ENCODE results near the gene NARF. TPM values are rescaled to one million over a fixed set of nuclear protein-coding genes. Genes with fewer than 3 reads are reported as not detected.

The NARF gene
- total RNA-seq, 1 donor from 2014 or later: 69.2 TPM

DNA sequence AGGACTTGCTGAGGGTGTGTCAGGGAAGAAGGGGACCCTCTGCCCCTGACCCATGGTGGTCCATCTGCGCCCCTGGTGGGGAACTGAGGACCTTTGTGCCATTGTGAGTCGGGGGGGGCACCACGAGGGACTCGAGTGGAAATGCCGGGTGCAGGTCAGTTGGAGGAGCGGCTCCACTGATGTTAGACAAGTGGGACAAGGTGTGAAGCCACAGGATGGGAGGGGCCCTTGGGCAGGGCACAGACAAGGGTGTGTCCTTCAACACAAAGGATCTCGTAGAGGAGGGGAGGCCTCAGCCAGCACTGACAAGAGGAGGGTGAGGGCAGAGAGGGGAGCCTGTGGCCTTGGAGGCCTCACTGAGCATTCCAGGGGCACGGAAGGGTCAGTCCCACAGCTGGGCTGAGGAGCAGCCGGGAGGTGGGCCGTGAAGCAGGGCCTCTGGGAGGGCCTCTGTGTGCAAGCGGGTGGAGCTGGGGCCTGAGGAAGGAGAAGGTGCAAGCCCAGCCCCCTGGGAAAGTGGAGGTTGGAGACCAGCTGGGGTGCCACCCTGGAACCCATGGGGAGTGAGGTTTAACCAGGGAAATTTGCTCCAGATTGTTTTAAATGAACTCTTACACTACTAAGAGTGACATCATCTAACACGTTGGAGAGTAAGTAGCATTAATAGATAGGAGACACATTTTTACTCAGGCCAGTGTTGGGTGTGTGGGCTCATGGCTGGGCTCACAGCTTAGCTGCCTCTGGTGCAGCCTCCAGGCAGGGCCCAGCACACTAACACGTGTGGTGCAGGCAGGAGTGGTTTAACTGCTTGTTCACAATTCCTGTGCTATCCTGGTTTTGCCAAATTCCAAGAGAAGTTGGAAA, 27.9 kb downstream of the NARF start:
- peaks cover 42% of the 10 kb centered on the region for H3K4me1 ChIP-seq
- peak overlapping the region; percentile 18 for H3K27ac ChIP-seq (replicated peaks)
- no peaks in the 10 kb centered on the region for H3K9me3 ChIP-seq (replicated peaks)
- intact Hi-C loops (cut with micrococcal nuclease): no loop called here
- no peaks in the 10 kb centered on the region for H3K27me3 ChIP-seq (ENCODE audit: low read depth)
- TF ChIP-seq, protein P1, sequence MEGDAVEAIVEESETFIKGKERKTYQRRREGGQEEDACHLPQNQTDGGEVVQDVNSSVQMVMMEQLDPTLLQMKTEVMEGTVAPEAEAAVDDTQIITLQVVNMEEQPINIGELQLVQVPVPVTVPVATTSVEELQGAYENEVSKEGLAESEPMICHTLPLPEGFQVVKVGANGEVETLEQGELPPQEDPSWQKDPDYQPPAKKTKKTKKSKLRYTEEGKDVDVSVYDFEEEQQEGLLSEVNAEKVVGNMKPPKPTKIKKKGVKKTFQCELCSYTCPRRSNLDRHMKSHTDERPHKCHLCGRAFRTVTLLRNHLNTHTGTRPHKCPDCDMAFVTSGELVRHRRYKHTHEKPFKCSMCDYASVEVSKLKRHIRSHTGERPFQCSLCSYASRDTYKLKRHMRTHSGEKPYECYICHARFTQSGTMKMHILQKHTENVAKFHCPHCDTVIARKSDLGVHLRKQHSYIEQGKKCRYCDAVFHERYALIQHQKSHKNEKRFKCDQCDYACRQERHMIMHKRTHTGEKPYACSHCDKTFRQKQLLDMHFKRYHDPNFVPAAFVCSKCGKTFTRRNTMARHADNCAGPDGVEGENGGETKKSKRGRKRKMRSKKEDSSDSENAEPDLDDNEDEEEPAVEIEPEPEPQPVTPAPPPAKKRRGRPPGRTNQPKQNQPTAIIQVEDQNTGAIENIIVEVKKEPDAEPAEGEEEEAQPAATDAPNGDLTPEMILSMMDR (IDR thresholded peaks at IDR 0.05; ENCODE audit: borderline replicate concordance): no peak
- no peak overlapping the region for H3K4me3 ChIP-seq
- no peak for DNase-seq
- peaks cover 73% of the 10 kb centered on the region for H3K36me3 ChIP-seq

DNA sequence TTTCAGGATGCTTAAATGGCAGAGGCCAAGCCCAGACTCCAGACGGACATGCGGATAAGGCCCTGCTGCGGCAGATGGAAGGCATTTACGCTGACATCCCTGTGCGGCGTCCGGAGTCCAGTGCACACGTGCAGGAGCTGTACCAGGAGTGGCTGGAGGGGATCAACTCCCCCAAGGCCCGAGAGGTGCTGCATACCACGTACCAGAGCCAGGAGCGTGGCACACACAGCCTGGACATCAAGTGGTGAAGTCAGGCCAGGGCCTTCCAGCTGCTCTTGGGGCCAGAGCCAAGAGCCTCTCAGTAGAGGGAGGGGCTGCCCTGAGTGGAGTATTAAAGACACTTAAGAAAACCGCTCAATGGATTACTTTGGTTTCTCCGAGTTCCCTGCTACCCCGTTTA, 29.4 kb downstream of the NARF start:
- Histone ChIP-seq H3K4me1 (peaks cover 42% of the 10 kb centered on the region), H3K27me3 (ENCODE audit: low read depth) (no peaks in the 10 kb centered on the region), H3K9me3 (replicated peaks) (no peaks in the 10 kb centered on the region), H3K4me3 (no peak overlapping the region), H3K36me3 (peaks cover 59% of the 10 kb centered on the region), H3K27ac (replicated peaks) (peak overlapping the region; percentile 90)
- DNase-seq: peak; percentile 38
- intact Hi-C loops (cut with micrococcal nuclease): no loop called here
- TF ChIP-seq, protein P1 (IDR thresholded peaks at IDR 0.05; ENCODE audit: borderline replicate concordance): no peak

DNA sequence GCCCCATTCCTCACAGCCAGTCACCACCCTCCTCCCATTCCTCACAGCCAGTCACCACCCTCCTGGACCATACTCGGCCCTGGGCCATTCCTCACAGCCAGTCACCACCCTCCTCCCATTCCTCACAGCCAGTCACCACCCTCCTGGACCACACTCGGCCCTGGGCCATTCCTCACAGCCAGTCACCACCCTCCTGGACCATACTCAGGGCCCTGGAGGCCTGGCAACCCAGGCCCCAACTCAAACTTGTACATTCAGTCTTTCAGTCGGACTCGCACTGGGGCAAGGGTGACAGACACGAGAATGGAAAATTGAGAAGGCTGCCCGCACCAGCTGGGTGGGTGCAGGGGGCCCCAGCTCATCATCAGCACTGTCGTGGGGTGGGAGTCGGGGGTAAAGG, 30.6 kb downstream of the NARF start:
- peaks cover 47% of the 10 kb centered on the region for H3K36me3 ChIP-seq
- H3K27me3 ChIP-seq (ENCODE audit: low read depth): no peaks in the 10 kb centered on the region
- peaks cover 38% of the 10 kb centered on the region for H3K4me1 ChIP-seq
- peak overlapping the region; percentile 90 for H3K27ac ChIP-seq (replicated peaks)
- TF ChIP-seq, protein P1 (IDR thresholded peaks at IDR 0.05; ENCODE audit: borderline replicate concordance): no peak
- intact Hi-C loops (cut with micrococcal nuclease): no loop called here
- DNase-seq: peak; percentile 79
- H3K9me3 ChIP-seq (replicated peaks): no peaks in the 10 kb centered on the region
- H3K4me3 ChIP-seq: no peak overlapping the region

GRCh38 chr17:82489851-82490511, 31.4 kb downstream of the NARF start:
- Histone ChIP-seq H3K4me3 (no peak overlapping the region), H3K9me3 (replicated peaks) (no peaks in the 10 kb centered on the region), H3K27ac (replicated peaks) (peak overlapping the region; percentile 90), H3K27me3 (ENCODE audit: low read depth) (no peaks in the 10 kb centered on the region), H3K4me1 (peaks cover 38% of the 10 kb centered on the region), H3K36me3 (peaks cover 38% of the 10 kb centered on the region)
- intact Hi-C loops (cut with micrococcal nuclease): loop anchor here (10.0 kb wide), 1 partner anchor 65 kb away; no protein-coding TSS in a partner anchor
- DNase-seq: no peak
- TF ChIP-seq, protein P1 (IDR thresholded peaks at IDR 0.05; ENCODE audit: borderline replicate concordance): no peak

DNA sequence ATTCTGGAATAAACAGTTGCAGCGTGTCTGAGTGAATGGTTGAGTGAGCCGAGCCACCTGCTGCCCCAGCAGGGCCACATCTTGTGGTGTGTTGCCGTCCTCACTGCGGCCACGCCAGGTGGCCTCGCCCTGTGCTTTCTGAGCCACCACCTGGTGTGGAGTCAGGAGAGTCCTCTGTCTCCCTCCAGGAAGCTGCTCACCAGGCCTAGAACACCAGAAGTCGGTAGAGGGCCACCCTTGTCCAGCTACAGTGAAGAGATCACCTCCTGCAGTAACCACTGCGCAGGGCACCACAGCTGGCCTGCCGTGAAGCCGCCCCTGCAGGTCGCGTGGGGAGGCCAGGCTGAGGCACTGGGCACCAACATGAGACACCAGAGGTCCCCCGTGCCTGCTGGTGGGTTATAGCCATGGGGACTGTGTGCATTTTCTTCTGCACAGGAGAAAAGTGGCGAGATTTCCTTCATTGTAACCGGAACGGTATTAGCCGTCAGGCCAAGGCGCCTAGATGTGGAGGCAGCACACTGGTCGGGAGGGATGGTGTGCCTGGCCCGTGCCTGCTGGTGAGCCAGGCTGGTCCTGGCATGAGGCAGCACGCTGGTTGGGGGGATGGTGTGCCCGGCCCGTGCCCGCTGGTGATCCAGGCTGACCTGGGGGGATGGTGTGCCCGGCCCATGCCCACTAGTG, 32.1 kb downstream of the NARF start:
- H3K27ac ChIP-seq (replicated peaks): no peak overlapping the region
- intact Hi-C loops (cut with micrococcal nuclease): loop anchor here (10.0 kb wide), 1 partner anchor 64 kb away; no protein-coding TSS in a partner anchor

More for the DNA sequence above, 32.1 kb downstream of the NARF start:
- peaks cover 38% of the 10 kb centered on the region for H3K4me1 ChIP-seq
- no peaks in the 10 kb centered on the region for H3K9me3 ChIP-seq (replicated peaks)
- TF ChIP-seq, protein P1 (IDR thresholded peaks at IDR 0.05; ENCODE audit: borderline replicate concordance): no peak
- no peak overlapping the region for H3K4me3 ChIP-seq
- DNase-seq: no peak
- peaks cover 31% of the 10 kb centered on the region for H3K36me3 ChIP-seq
- H3K27me3 ChIP-seq (ENCODE audit: low read depth): no peaks in the 10 kb centered on the region
